Kidney (tissue), 14 donors: ENCODE results near the gene RASGEF1C. TPM values are rescaled to one million over a fixed set of nuclear protein-coding genes. Genes with fewer than 3 reads are reported as not detected.

Experiments used
- DNase-seq, 5 donors: peaks; one replicate each; pipeline ENCODE4 v3.0.0-alpha.2; 2013 to 2020
- FAIRE-seq: peaks from 2 replicates; lab custom pipeline; 2012; peaks lifted over from hg19 to GRCh38; lab: Jason Lieb, UNC
- H3K27ac ChIP-seq, 2 donors: one replicate each; pipeline ENCODE4 v1.7.0; 2013; ENCODE audit warnings: low read depth in 2 of 2, low read length in 2 of 2, inconsistent platforms in 1 of 2
- H3K27me3 ChIP-seq: one replicate; pipeline ENCODE4 v1.7.1; 2013; ENCODE audit warnings: low read length, inconsistent platforms; ENCODE audit not compliant: control insufficient read depth, insufficient read depth
- H3K36me3 ChIP-seq, 3 donors: one replicate each; pipeline versions ENCODE4 v1.7.0 to v1.7.1; 2013; ENCODE audit warnings: low read length in 3 of 3, control low read depth in 1 of 3, inconsistent platforms in 1 of 3; ENCODE audit not compliant: insufficient read depth in 3 of 3, control insufficient read depth in 2 of 3
- H3K4me1 ChIP-seq, 3 donors: one replicate each; pipeline versions ENCODE4 v1.7.0 to v1.7.1; 2013; ENCODE audit warnings: low read length in 3 of 3, inconsistent platforms in 1 of 3, low read depth in 1 of 3; ENCODE audit not compliant: control insufficient read depth in 2 of 3, insufficient read depth in 2 of 3
- H3K4me3 ChIP-seq, 3 donors: one replicate each; pipeline versions ENCODE4 v1.7.0 to v1.8.1; 2013; ENCODE audit warnings: low read length in 3 of 3, control low read depth in 1 of 3, inconsistent platforms in 1 of 3
- H3K9ac ChIP-seq, 3 donors: one replicate each; pipeline versions ENCODE4 v1.7.0 to v1.7.1; 2013; ENCODE audit warnings: low read length in 3 of 3, control low read depth in 1 of 3, inconsistent platforms in 1 of 3
- H3K9me3 ChIP-seq, 3 donors: one replicate each; pipeline versions ENCODE4 v1.7.0 to v1.7.1; 2013; ENCODE audit warnings: low read length in 3 of 3, control low read depth in 1 of 3, inconsistent platforms in 1 of 3; ENCODE audit not compliant: control insufficient read depth in 2 of 3, insufficient read depth in 1 of 3
- intact Hi-C: fragments of 100-400 bp; cut with DNase I; formaldehyde crosslinking; loops from one replicate; pipeline ENCODE4 v1.11.1; 2022
- polyA plus RNA-seq: library from polyadenylated mRNA; stranded (reverse); fragments of 350-450 nt; fragmentation: Illumina TruSeq; extraction: RNeasy Lipid Tissue Mini Kit (QIAGEN cat#74804); gene quantifications from one replicate; pipeline ENCODE4 v1.2.3, GENCODE V29; 2014; ENCODE audit warnings: low read depth, low replicate concordance; ENCODE audit not compliant: insufficient read depth
- total RNA-seq: library from RNA; stranded (reverse); fragmentation: NEBNext Ultra II Directional; extraction: Animal tissue kit (Norgen Biotek cat#: 25700); gene quantifications from one replicate; pipeline ENCODE4 v1.2.1, GENCODE V29; 2021
- TF ChIP-seq, protein P1 (sequence below): IDR thresholded peaks from 3 replicates; pipeline ENCODE4 v1.5.1; 2012; ENCODE audit warnings: mild to moderate bottlenecking, moderate library complexity, borderline replicate concordance; ENCODE audit not compliant: insufficient read depth; ENCODE audit errors: extremely low read depth
- donor health status: control.
- donor health status: control.
- donor health status: control.
- donor health status: control.
- donor health status: control.
- donor health status: DM: yes; HTN: yes; CAD: no.
- donor health status: Normal renal cell carcinoma (clear cell type).

RASGEF1C gene
- total and polyA plus RNA-seq, 2 donors from 2014 or later: 0.15 to 0.16 TPM

- no peak overlapping the region for H3K9ac ChIP-seq
- H3K4me3 ChIP-seq: no peak overlapping the region
- FAIRE-seq: no peak
- no peaks in the 10 kb centered on the region for H3K27me3 ChIP-seq
- intact Hi-C loops: no loop called here
- TF ChIP-seq, protein P1, sequence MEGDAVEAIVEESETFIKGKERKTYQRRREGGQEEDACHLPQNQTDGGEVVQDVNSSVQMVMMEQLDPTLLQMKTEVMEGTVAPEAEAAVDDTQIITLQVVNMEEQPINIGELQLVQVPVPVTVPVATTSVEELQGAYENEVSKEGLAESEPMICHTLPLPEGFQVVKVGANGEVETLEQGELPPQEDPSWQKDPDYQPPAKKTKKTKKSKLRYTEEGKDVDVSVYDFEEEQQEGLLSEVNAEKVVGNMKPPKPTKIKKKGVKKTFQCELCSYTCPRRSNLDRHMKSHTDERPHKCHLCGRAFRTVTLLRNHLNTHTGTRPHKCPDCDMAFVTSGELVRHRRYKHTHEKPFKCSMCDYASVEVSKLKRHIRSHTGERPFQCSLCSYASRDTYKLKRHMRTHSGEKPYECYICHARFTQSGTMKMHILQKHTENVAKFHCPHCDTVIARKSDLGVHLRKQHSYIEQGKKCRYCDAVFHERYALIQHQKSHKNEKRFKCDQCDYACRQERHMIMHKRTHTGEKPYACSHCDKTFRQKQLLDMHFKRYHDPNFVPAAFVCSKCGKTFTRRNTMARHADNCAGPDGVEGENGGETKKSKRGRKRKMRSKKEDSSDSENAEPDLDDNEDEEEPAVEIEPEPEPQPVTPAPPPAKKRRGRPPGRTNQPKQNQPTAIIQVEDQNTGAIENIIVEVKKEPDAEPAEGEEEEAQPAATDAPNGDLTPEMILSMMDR: no peak
- H3K4me1 ChIP-seq: no peaks in the 10 kb centered on the region
- H3K9me3 ChIP-seq: no peaks in the 10 kb centered on the region
- H3K36me3 ChIP-seq: no peaks in the 10 kb centered on the region
- H3K27ac ChIP-seq: no peak overlapping the region
- DNase-seq: peak in 2 of 5 donors; percentile 4 to 50
Measured at GRCh38 chr5:180119903-180120236, 89.1 kb downstream of the RASGEF1C start.

- intact Hi-C loops: no loop called here
Measured at GRCh38 chr5:180119031-180119902, 89.7 kb downstream of the RASGEF1C start.

DNA sequence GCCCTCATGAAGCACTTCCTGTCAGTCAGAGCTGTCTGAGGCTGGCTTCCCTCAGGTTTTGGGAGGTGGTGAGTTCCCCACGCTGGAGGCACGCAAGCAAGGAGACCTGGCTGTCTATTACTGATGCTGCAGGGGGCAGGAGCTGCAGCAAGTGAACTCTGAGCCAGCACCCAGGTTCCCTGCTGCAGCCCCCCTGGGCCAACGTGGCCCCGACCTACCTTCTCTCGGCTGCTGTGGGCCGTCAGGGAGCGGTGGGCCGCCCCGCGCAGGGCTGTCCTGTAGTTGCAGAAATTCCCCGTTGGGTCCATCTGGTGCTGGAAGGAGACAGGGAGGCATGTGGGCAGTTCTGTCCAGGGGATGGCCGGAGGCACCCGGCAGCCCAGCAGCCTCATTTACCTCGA lies 90.6 kb downstream of the RASGEF1C start:
- Histone ChIP-seq H3K36me3 (no peaks in the 10 kb centered on the region), H3K4me1 (no peaks in the 10 kb centered on the region), H3K9me3 (no peaks in the 10 kb centered on the region), H3K4me3 (no peak overlapping the region), H3K27ac (no peak overlapping the region), H3K9ac (no peak overlapping the region), H3K27me3 (no peaks in the 10 kb centered on the region)
- FAIRE-seq (no peak), DNase-seq (peak in 2 of 5 donors; percentile 17 to 35)
- intact Hi-C loops: no loop called here
- TF ChIP-seq, protein P1: no peak

More at GRCh38 chr5:180119031-180119902, 89.7 kb downstream of the RASGEF1C start:
- peak in 2 of 5 donors; percentile 24 to 59 for DNase-seq
- Histone ChIP-seq H3K4me3 (no peak overlapping the region), H3K4me1 (no peaks in the 10 kb centered on the region), H3K36me3 (no peaks in the 10 kb centered on the region), H3K27me3 (no peaks in the 10 kb centered on the region), H3K9ac (no peak overlapping the region), H3K27ac (no peak overlapping the region), H3K9me3 (no peaks in the 10 kb centered on the region)
- no peak for FAIRE-seq
- TF ChIP-seq, protein P1: no peak
